Fibroblast of lung (primary cell): ENCODE results near the gene SMAD4. TPM values are rescaled to one million over a fixed set of nuclear protein-coding genes. Genes with fewer than 3 reads are reported as not detected.

ENCODE experiments used
- DNase-seq, 2 donors: peaks; one replicate each; pipeline versions ENCODE4 v3.0.0 to v3.0.0-alpha.2; 2010; ENCODE audit warnings: low read depth in 2 of 2
- H2AFZ ChIP-seq: 2 replicates; pipeline ENCODE4 v1.5.1; 2012; ENCODE audit warnings: low read length, control low read depth, inconsistent platforms
- H3K27ac ChIP-seq: 2 replicates; pipeline ENCODE4 v1.5.1; 2011; ENCODE audit warnings: low read length, control low read depth; ENCODE audit not compliant: insufficient read depth
- H3K27me3 ChIP-seq: 2 replicates; pipeline ENCODE4 v1.5.1; 2011; ENCODE audit warnings: mild to moderate bottlenecking, low read length; ENCODE audit not compliant: control insufficient read depth, insufficient read depth
- H3K36me3 ChIP-seq: 2 replicates; pipeline ENCODE4 v1.5.1; 2011; ENCODE audit warnings: low read length; ENCODE audit not compliant: control insufficient read depth, insufficient read depth
- H3K4me1 ChIP-seq: 2 replicates; pipeline ENCODE4 v1.5.1; 2011; ENCODE audit warnings: low read length; ENCODE audit not compliant: control insufficient read depth, insufficient read depth; ENCODE audit errors: extremely low read depth
- H3K4me2 ChIP-seq: 2 replicates; pipeline ENCODE4 v1.5.1; 2011; ENCODE audit warnings: low read length, control low read depth; ENCODE audit not compliant: insufficient read depth; ENCODE audit errors: extremely low read depth
- H3K4me3 ChIP-seq, 4 experiments: fragments of 200-600 bp in 1 of 4; sonication (generic) in 1 of 4; replicated peaks in 1 of 4; 2 replicates each; pipeline ENCODE4 v1.5.1; 2011 to 2016; ENCODE audit warnings: low read length in 4 of 4, low read depth in 3 of 4, mild to moderate bottlenecking in 3 of 4, control low read depth in 2 of 4, inconsistent platforms in 1 of 4, mixed read lengths in 1 of 4; ENCODE audit not compliant: insufficient read depth in 1 of 4; ENCODE audit errors: control extremely low read depth in 1 of 4
- H3K79me2 ChIP-seq: 2 replicates; pipeline ENCODE4 v1.5.1; 2012; ENCODE audit warnings: mild to moderate bottlenecking, low read length, inconsistent platforms; ENCODE audit not compliant: control insufficient read depth, insufficient read depth
- H3K9ac ChIP-seq: 2 replicates; pipeline ENCODE4 v1.5.1; 2011; ENCODE audit warnings: mild to moderate bottlenecking, low read length, control low read depth; ENCODE audit not compliant: insufficient read depth
- H3K9me3 ChIP-seq: 2 replicates; pipeline ENCODE4 v1.5.1; 2012; ENCODE audit warnings: low read depth, low read length; ENCODE audit not compliant: control insufficient read depth, insufficient read depth
- H4K20me1 ChIP-seq: 2 replicates; pipeline ENCODE4 v1.5.1; 2011; ENCODE audit warnings: low read length; ENCODE audit not compliant: control insufficient read depth, insufficient read depth; ENCODE audit errors: extremely low read depth
- EZH2 ChIP-seq: IDR thresholded peaks from 2 replicates; pipeline ENCODE4 v1.5.1; 2012; ENCODE audit warnings: low read length, control low read depth, mild to moderate bottlenecking; ENCODE audit errors: missing control alignments
- polyA plus RNA-seq, 2 donors: library from polyadenylated mRNA; depleted of rRNA in 1 of 2; stranded (reverse) in 1 of 2; unstranded in 1 of 2; fragments of >200 nt; gene quantifications; 2 replicates each; pipeline ENCODE4 v1.2.1, GENCODE V29; 2011 to 2012; ENCODE audit warnings: missing spikeins in 1 of 2
- total RNA-seq: library from RNA; depleted of rRNA; stranded (reverse); fragments of >200 nt; gene quantifications from 2 replicates; pipeline ENCODE4 v1.2.1, GENCODE V29; 2014
- TF ChIP-seq, protein P1 (sequence below), 2 donors: IDR thresholded peaks in 1 of 2; conservative IDR thresholded peaks in 1 of 2; 1 replicate in 1 of 2; 2 replicates in 1 of 2; pipeline ENCODE4 v1.5.1; 2011 to 2012; ENCODE audit warnings: low read length in 2 of 2, control low read depth in 1 of 2, inconsistent platforms in 1 of 2, low read depth in 1 of 2, mild to moderate bottlenecking in 1 of 2

Gene SMAD4
- total and polyA plus RNA-seq, 2 donors (not counting 1 experiment from before 2014, with no cell fraction given): 71.5 to 161 TPM

DNA sequence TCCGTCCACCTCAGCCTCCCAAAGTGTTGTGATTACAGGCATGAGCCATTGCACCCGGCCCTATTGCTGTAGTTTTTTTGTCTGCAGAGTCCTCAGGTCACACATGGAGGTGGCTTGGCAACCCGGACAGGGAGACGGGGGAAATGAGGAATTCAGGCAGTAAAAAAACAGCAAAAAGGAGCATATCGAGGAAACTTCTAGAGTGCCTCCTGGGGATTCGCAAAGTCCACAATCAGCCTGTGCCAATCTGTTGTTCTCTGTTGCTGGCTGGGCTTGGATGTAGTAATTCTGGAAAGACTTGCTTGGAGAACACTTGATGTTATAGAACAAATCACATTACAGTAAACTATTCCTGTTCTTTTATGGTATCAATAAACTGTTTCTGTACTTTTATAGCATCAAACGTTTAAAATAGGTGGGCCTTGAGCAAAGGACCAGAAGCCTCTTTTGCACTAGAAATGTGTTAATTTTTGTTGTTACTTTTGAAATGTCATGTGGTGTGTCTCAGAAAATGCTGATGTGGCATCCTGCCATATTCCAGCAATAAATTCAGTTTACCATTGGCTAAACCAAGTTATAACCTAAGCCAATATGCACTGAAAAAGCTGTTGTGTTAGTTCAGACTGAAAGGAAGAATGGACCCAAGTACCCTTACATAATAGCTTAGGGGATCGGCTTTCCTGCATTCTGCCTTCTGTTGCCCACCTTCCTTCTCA is 47.8 kb upstream of the SMAD4 start:
- H3K27me3 ChIP-seq: no peaks in the 10 kb centered on the region
- H4K20me1 ChIP-seq: no peaks in the 10 kb centered on the region

DNA sequence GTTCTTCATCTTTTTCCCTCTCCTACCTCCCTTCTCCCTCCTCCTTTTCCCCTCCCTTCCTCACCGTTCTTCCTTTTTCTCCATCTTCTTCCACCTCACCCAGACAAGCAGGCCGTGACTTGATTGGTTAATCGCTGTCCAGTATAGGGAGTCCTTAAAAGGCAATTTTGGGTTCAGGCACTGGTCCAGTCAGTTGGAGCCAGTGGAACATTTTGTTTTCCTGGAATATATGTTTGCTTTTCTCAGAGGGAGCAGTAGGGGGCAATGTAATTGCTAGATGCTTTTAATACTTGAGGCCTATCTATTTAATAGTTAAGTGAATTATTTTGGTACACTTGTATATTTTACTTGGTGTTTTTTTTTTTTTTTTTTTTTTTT is 47.2 kb upstream of the SMAD4 start:
- Histone ChIP-seq H3K4me2 (no peak overlapping the region), H3K27ac (no peak overlapping the region), H2AFZ (no peak overlapping the region), H3K79me2 (no peaks in the 10 kb centered on the region), H3K36me3 (no peaks in the 10 kb centered on the region), H3K9me3 (no peaks in the 10 kb centered on the region), H3K4me1 (peaks cover 12% of the 10 kb centered on the region), H3K27me3 (no peaks in the 10 kb centered on the region), H3K9ac (no peak overlapping the region), H3K4me3 (no peak overlapping the region), H4K20me1 (no peaks in the 10 kb centered on the region)
- TF ChIP-seq EZH2: no peak
- TF ChIP-seq, protein P1, sequence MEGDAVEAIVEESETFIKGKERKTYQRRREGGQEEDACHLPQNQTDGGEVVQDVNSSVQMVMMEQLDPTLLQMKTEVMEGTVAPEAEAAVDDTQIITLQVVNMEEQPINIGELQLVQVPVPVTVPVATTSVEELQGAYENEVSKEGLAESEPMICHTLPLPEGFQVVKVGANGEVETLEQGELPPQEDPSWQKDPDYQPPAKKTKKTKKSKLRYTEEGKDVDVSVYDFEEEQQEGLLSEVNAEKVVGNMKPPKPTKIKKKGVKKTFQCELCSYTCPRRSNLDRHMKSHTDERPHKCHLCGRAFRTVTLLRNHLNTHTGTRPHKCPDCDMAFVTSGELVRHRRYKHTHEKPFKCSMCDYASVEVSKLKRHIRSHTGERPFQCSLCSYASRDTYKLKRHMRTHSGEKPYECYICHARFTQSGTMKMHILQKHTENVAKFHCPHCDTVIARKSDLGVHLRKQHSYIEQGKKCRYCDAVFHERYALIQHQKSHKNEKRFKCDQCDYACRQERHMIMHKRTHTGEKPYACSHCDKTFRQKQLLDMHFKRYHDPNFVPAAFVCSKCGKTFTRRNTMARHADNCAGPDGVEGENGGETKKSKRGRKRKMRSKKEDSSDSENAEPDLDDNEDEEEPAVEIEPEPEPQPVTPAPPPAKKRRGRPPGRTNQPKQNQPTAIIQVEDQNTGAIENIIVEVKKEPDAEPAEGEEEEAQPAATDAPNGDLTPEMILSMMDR (conservative IDR thresholded peaks at IDR 0.05 in 1 of 2, IDR thresholded peaks at IDR 0.05 in 1 of 2; ENCODE audit: low read depth in 1 of 2, low read length in 2 of 2): peak in 1 of 2 donors; percentile 19
- DNase-seq: peak; percentile 7 to 46

More for the DNA sequence above, 47.8 kb upstream of the SMAD4 start:
- peaks cover 1% of the 10 kb centered on the region for H3K36me3 ChIP-seq
- no peak overlapping the region for H3K4me3 ChIP-seq
- no peak overlapping the region for H3K4me2 ChIP-seq
- no peak for TF ChIP-seq EZH2
- TF ChIP-seq, protein P1 (conservative IDR thresholded peaks at IDR 0.05 in 1 of 2, IDR thresholded peaks at IDR 0.05 in 1 of 2; ENCODE audit: low read depth in 1 of 2, low read length in 2 of 2): no peak
- no peak overlapping the region for H3K27ac ChIP-seq
- no peaks in the 10 kb centered on the region for H3K79me2 ChIP-seq
- DNase-seq: no peak
- H3K9ac ChIP-seq: no peak overlapping the region
- no peak overlapping the region for H2AFZ ChIP-seq
- peaks cover 8% of the 10 kb centered on the region for H3K4me1 ChIP-seq
- no peaks in the 10 kb centered on the region for H3K9me3 ChIP-seq

DNA sequence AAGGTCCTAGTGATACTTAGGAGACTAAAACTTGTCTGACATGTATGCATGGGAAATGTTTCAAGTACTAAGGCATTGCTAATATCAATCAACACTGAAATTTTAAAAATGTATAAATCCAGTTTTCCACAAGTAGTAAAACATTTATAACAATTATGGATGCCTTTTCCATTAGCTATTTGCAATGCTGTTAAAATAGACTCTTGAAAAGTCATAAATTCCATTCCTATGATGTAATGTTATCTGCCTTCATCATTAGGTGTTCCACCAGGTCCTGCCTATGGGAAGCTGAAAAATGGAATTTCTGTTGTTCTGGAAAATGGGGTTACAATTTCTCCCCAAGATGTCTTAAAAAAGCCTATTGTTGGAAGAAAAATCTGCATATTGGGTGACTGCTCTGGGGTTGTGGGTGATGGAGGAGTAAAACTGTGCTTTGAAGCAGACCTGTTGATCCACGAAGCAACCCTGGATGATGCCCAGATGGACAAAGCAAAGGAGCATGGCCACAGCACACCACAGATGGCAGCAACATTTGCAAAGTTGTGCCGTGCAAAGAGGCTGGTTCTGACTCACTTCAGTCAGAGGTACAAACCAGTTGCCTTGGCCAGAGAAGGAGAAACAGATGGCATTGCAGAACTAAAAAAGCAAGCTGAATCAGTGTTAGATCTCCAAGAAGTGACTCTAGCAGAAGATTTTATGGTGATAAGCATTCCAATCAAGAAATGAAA is 43.5 kb upstream of the SMAD4 start:
- H3K4me1 ChIP-seq: peaks cover 12% of the 10 kb centered on the region
- peak overlapping the region; percentile 40 for H3K4me2 ChIP-seq
- no peaks in the 10 kb centered on the region for H3K79me2 ChIP-seq
- no peak overlapping the region for H2AFZ ChIP-seq
- no peaks in the 10 kb centered on the region for H3K9me3 ChIP-seq
- no peak overlapping the region for H3K9ac ChIP-seq
- H4K20me1 ChIP-seq: no peaks in the 10 kb centered on the region
- no peak overlapping the region for H3K4me3 ChIP-seq
- H3K27ac ChIP-seq: peak overlapping the region; percentile 30
- H3K27me3 ChIP-seq: no peaks in the 10 kb centered on the region
- no peaks in the 10 kb centered on the region for H3K36me3 ChIP-seq
- DNase-seq: peak in 1 of 2 donors; percentile 70
- TF ChIP-seq, protein P1 (conservative IDR thresholded peaks at IDR 0.05 in 1 of 2, IDR thresholded peaks at IDR 0.05 in 1 of 2; ENCODE audit: low read depth in 1 of 2, low read length in 2 of 2): no peak
- TF ChIP-seq EZH2: no peak
